Breast epithelium (tissue), 4 donors: Measurements from ENCODE around the gene FMNL2. TPM values are rescaled to one million over a fixed set of nuclear protein-coding genes. Genes with fewer than 3 reads are reported as not detected.
A peak's percentile ranks its signal among the peaks of the same experiment; 100 is the strongest.

Experiments
- DNase-seq, 2 donors: peaks; one replicate each; pipeline ENCODE4 v3.0.0-alpha.2; 2019; ENCODE audit warnings: low spot score in 2 of 2
- H3K27ac ChIP-seq, 2 donors: fragments of 200-600 bp; sonication (generic) in 1 of 2; one replicate each; pipeline ENCODE4 v1.5.1; 2016 to 2019; ENCODE audit warnings: mild to moderate bottlenecking in 1 of 2
- H3K27me3 ChIP-seq, 2 donors: fragments of 200-600 bp; sonication (generic) in 1 of 2; one replicate each; pipeline versions ENCODE4 v1.5.1 to v1.6.0; 2017 to 2019; ENCODE audit warnings: control low read depth in 1 of 2, mild to moderate bottlenecking in 1 of 2
- H3K36me3 ChIP-seq: fragments of 200-600 bp; one replicate; pipeline ENCODE4 v1.5.1; 2019
- H3K4me1 ChIP-seq, 2 donors: fragments of 200-600 bp; sonication (generic); one replicate each; pipeline ENCODE4 v1.5.1; 2016 to 2019; ENCODE audit warnings: control low read depth in 1 of 2
- H3K4me3 ChIP-seq, 3 donors: fragments of 200-600 bp; sonication (generic); 1 replicate in 2 of 3; 2 replicates in 1 of 3; pipeline ENCODE4 v1.5.1; 2016 to 2019; ENCODE audit warnings: mild to moderate bottlenecking in 3 of 3, moderate library complexity in 2 of 3
- H3K9me3 ChIP-seq, 2 donors: fragments of 200-600 bp; sonication (generic) in 1 of 2; one replicate each; pipeline ENCODE4 v1.5.1; 2016 to 2019; ENCODE audit warnings: control low read depth in 1 of 2
- CTCF ChIP-seq, 3 donors: fragments of 450-650 bp; IDR thresholded peaks; one replicate each; pipeline ENCODE4 v1.5.1; 2016 to 2017; ENCODE audit warnings: antibody characterized with exemption in 3 of 3, mild to moderate bottlenecking in 3 of 3, moderate library complexity in 3 of 3
- POLR2A ChIP-seq: fragments of 450-650 bp; IDR thresholded peaks from one replicate; pipeline ENCODE4 v1.6.1; 2016; ENCODE audit warnings: antibody characterized with exemption, mild to moderate bottlenecking, moderate library complexity
- POLR2AphosphoS5 ChIP-seq, 3 donors: sonication (generic); formaldehyde crosslinking; IDR thresholded peaks; one replicate each; pipeline ENCODE4 v1.6.1; 2017; ENCODE audit warnings: antibody characterized with exemption in 3 of 3
- intact Hi-C: fragments of 100-400 bp; cut with DNase I; formaldehyde crosslinking; loops from one replicate; pipeline ENCODE4 v1.15.1; 2023; ENCODE audit warnings: low total_unique reads
- total RNA-seq, 3 donors: library from RNA; depleted of rRNA; stranded (reverse); fragments of >200 nt; gene quantifications; one replicate each; pipeline ENCODE4 v1.1.0, GENCODE V29; 2016

Gene FMNL2
- total RNA-seq, 3 donors from 2014 or later: 36.1 to 78.1 (median 40.0) TPM

- no peak for DNase-seq
- peak overlapping the region in 2 of 3 donors; percentile 28 to 51 for H3K4me3 ChIP-seq
- H3K4me1 ChIP-seq: peaks cover 0 to 10% of the 10 kb centered on the region in 2 donors
- peak overlapping the region; percentile 40 for H3K27ac ChIP-seq
- H3K27me3 ChIP-seq: no peaks in the 10 kb centered on the region
- no peaks in the 10 kb centered on the region for H3K9me3 ChIP-seq
- intact Hi-C loops: no loop called here
- TF ChIP-seq POLR2A (no peak), POLR2AphosphoS5 (IDR thresholded peaks at IDR 0.05) (no peak), CTCF (IDR thresholded peaks at IDR 0.05) (no peak)
- no peaks in the 10 kb centered on the region for H3K36me3 ChIP-seq
Observed at GRCh38 chr2:152407204-152407721, 72.3 kb downstream of the FMNL2 start.

GRCh38 chr2:152407806-152408205 lies 72.8 kb downstream of the FMNL2 start:
- Histone ChIP-seq H3K9me3 (no peaks in the 10 kb centered on the region), H3K36me3 (no peaks in the 10 kb centered on the region), H3K4me1 (peaks cover 0 to 10% of the 10 kb centered on the region in 2 donors), H3K4me3 (peak overlapping the region in 1 of 3 donors; percentile 51), H3K27me3 (no peaks in the 10 kb centered on the region), H3K27ac (peak overlapping the region; percentile 9 to 40)
- TF ChIP-seq CTCF (IDR thresholded peaks at IDR 0.05) (no peak), POLR2AphosphoS5 (IDR thresholded peaks at IDR 0.05) (no peak), POLR2A (no peak)
- intact Hi-C loops: no loop called here
- DNase-seq: no peak

- Histone ChIP-seq H3K27ac (peak overlapping the region in 1 of 2 donors; percentile 9), H3K4me1 (peaks cover 0 to 10% of the 10 kb centered on the region in 2 donors), H3K36me3 (no peaks in the 10 kb centered on the region), H3K4me3 (no peak overlapping the region), H3K9me3 (no peaks in the 10 kb centered on the region), H3K27me3 (no peaks in the 10 kb centered on the region)
- DNase-seq: no peak
- intact Hi-C loops: no loop called here
- TF ChIP-seq POLR2AphosphoS5 (IDR thresholded peaks at IDR 0.05) (no peak), CTCF (IDR thresholded peaks at IDR 0.05) (no peak), POLR2A (no peak)
Observed at GRCh38 chr2:152408254-152408653, 73.3 kb downstream of the FMNL2 start.

DNA sequence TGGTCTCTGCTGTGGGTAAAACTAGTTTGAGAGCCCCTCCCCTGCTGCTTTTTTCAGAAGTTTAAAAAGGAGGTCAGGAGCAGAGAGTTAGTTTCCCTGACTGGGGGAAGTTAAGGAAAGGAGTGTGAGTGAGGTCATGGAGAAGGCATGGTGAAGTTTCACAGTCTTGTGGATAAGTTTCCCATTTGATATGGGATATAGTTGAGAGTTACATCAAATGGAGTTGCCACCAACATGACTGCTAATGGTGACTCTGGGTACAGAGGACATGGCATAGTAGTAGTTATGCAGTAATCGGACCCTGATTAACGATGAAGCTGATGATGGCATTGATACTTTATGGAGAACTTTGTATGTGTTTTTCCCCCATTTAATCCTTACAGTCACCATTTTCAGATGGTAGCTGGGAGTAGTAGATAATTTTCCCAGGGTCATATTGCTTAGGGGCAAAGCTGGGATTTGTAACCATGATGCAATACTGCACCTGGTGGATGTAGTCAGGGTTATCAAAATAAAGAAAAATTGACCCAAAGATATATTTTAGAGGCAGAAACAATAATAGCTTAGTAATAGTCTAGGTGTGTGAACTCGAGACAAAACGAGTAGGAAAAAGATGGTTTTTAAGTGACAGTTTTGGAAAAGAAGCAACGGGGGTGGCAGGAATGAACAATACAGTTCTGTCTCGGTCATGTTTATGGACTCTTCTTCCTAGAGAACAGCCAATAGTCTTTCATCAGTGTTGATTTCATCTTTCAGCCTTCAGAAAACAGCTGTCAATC lies 74.6 kb downstream of the FMNL2 start:
- DNase-seq: no peak
- intact Hi-C loops: loop anchor here (2.0 kb wide), 1 partner anchor 41 kb away; no protein-coding TSS in a partner anchor
- H3K4me3 ChIP-seq: no peak overlapping the region
- H3K27ac ChIP-seq: no peak overlapping the region
- TF ChIP-seq POLR2A (no peak), POLR2AphosphoS5 (IDR thresholded peaks at IDR 0.05) (no peak), CTCF (IDR thresholded peaks at IDR 0.05) (no peak)
- no peaks in the 10 kb centered on the region for H3K27me3 ChIP-seq
- peaks cover 0 to 10% of the 10 kb centered on the region in 2 donors for H3K4me1 ChIP-seq
- H3K36me3 ChIP-seq: no peaks in the 10 kb centered on the region
- H3K9me3 ChIP-seq: no peaks in the 10 kb centered on the region

DNA sequence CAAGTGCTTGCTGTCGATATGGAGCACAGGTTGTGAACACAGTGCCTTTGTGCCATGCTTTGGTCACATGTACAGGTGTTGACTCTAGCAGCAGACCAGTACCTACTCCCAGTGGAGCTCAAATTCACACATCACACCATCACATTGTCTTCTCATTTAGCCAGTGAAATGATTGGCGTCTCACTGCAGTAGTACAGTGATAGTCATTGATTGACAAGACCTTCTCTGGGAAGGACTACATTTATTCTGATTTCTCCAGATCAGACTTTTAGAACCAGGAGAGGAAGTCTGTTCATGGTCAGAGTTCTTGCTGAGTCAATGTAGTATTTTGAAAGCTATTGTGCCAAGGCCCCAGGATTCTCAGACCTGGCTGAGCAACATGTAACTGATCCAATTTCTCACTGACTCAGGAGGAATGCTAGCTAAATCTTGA lies 75.2 kb downstream of the FMNL2 start:
- DNase-seq: no peak
- H3K36me3 ChIP-seq: no peaks in the 10 kb centered on the region
- TF ChIP-seq CTCF (IDR thresholded peaks at IDR 0.05) (no peak), POLR2AphosphoS5 (IDR thresholded peaks at IDR 0.05) (no peak), POLR2A (no peak)
- H3K27me3 ChIP-seq: no peaks in the 10 kb centered on the region
- no peak overlapping the region for H3K4me3 ChIP-seq
- H3K9me3 ChIP-seq: no peaks in the 10 kb centered on the region
- H3K4me1 ChIP-seq: peaks cover 0 to 10% of the 10 kb centered on the region in 2 donors
- intact Hi-C loops: loop anchor here (2.0 kb wide), 1 partner anchor 41 kb away; no protein-coding TSS in a partner anchor
- no peak overlapping the region for H3K27ac ChIP-seq
